Astrocyte (in vitro differentiated cells and primary cell): ENCODE measurements around the gene MCAT. TPM values are rescaled to one million over a fixed set of nuclear protein-coding genes. Genes with fewer than 3 reads are reported as not detected.

ENCODE experiments used
- DNase-seq: peaks from one replicate; pipeline ENCODE4 v3.0.0-alpha.2; 2010; ENCODE audit warnings: low read depth
- FAIRE-seq: peaks from 2 replicates; lab custom pipeline; 2011; peaks lifted over from hg19 to GRCh38; lab: Jason Lieb, UNC
- H2AFZ ChIP-seq: 2 replicates; pipeline ENCODE4 v1.6.0; 2012; ENCODE audit warnings: low read depth, low read length, inconsistent platforms
- H3K27ac ChIP-seq: 2 replicates; pipeline ENCODE4 v1.5.1; 2011; ENCODE audit warnings: low read depth, low read length, inconsistent platforms
- H3K27me3 ChIP-seq: 2 replicates; pipeline ENCODE4 v1.6.0; 2011; ENCODE audit warnings: low read length, inconsistent platforms; ENCODE audit not compliant: insufficient read depth
- H3K36me3 ChIP-seq: 2 replicates; pipeline ENCODE4 v1.5.1; 2011; ENCODE audit warnings: low read length, inconsistent platforms; ENCODE audit not compliant: insufficient read depth
- H3K4me1 ChIP-seq: 2 replicates; pipeline ENCODE4 v1.5.1; 2011; ENCODE audit warnings: low read length, inconsistent platforms; ENCODE audit not compliant: insufficient read depth
- H3K4me2 ChIP-seq: 2 replicates; pipeline ENCODE4 v1.6.0; 2012; ENCODE audit warnings: low read length, inconsistent platforms
- H3K4me3 ChIP-seq: 2 replicates; pipeline ENCODE4 v1.5.1; 2011; ENCODE audit warnings: low read depth, mild to moderate bottlenecking, low read length, inconsistent platforms; ENCODE audit not compliant: insufficient read depth
- H3K79me2 ChIP-seq: 2 replicates; pipeline ENCODE4 v1.6.0; 2012; ENCODE audit warnings: mild to moderate bottlenecking, low read length, inconsistent platforms; ENCODE audit not compliant: insufficient read depth
- H3K9ac ChIP-seq: 2 replicates; pipeline ENCODE4 v1.6.0; 2012; ENCODE audit warnings: mild to moderate bottlenecking, low read length, inconsistent platforms
- H3K9me3 ChIP-seq: 2 replicates; pipeline ENCODE4 v1.5.1; 2012; ENCODE audit warnings: low read depth, mild to moderate bottlenecking, low read length, inconsistent platforms; ENCODE audit not compliant: insufficient read depth
- H4K20me1 ChIP-seq: 2 replicates; pipeline ENCODE4 v1.6.0; 2012; ENCODE audit warnings: low read length, inconsistent platforms; ENCODE audit not compliant: insufficient read depth
- H3K27ac Mint-ChIP-seq: one replicate; pipeline ENCODE4 v1.8.0; 2021; ENCODE audit warnings: mild to moderate bottlenecking, mixed read lengths; ENCODE audit not compliant: unreplicated experiment
- H3K27me3 Mint-ChIP-seq: one replicate; pipeline ENCODE4 v1.8.0; 2021; ENCODE audit warnings: low read depth, mixed read lengths; ENCODE audit not compliant: unreplicated experiment
- H3K36me3 Mint-ChIP-seq: one replicate; pipeline ENCODE4 v1.8.0; 2021; ENCODE audit warnings: low read depth, mixed read lengths; ENCODE audit not compliant: unreplicated experiment
- H3K4me1 Mint-ChIP-seq: one replicate; pipeline ENCODE4 v1.8.0; 2021; ENCODE audit warnings: low read depth, mixed read lengths; ENCODE audit not compliant: unreplicated experiment
- H3K4me3 Mint-ChIP-seq: one replicate; pipeline ENCODE4 v1.8.0; 2021; ENCODE audit warnings: mild to moderate bottlenecking, moderate library complexity, mixed read lengths; ENCODE audit not compliant: unreplicated experiment
- H3K9me3 Mint-ChIP-seq: one replicate; pipeline ENCODE4 v1.8.0; 2021; ENCODE audit warnings: mild to moderate bottlenecking, mixed read lengths; ENCODE audit not compliant: unreplicated experiment
- CTCF ChIP-seq: IDR thresholded peaks from 2 replicates; pipeline ENCODE4 v1.5.1; 2011; ENCODE audit warnings: low read depth, mild to moderate bottlenecking, inconsistent platforms, low read length, moderate library complexity; ENCODE audit not compliant: insufficient read depth
- EZH2 ChIP-seq: IDR thresholded peaks from 2 replicates; pipeline ENCODE4 v1.6.1; 2012; ENCODE audit warnings: mild to moderate bottlenecking, low read length, inconsistent platforms; ENCODE audit not compliant: insufficient read depth
- total RNA-seq: library from RNA; stranded (reverse); gene quantifications from 2 replicates; pipeline ENCODE4 v1.2.1, GENCODE V29; 2021

MCAT gene
- total RNA-seq, 1 donor from 2014 or later: 15.1 TPM

GRCh38 chr22:43101306-43101705 is 41.9 kb downstream of the MCAT start:
- Histone ChIP-seq H3K4me1 (no peaks in the 10 kb centered on the region), H3K79me2 (no peaks in the 10 kb centered on the region), H3K9me3 (peaks cover 9% of the 10 kb centered on the region), H3K27ac (no peak overlapping the region), H3K27me3 (no peaks in the 10 kb centered on the region), H3K9ac (no peak overlapping the region), H3K36me3 (no peaks in the 10 kb centered on the region), H3K4me3 (no peak overlapping the region), H3K4me2 (no peak overlapping the region), H2AFZ (no peak overlapping the region), H4K20me1 (no peaks in the 10 kb centered on the region)
- H3K4me1 Mint-ChIP-seq: peaks cover 12% of the 10 kb centered on the region
- no peak overlapping the region for H3K27ac Mint-ChIP-seq
- TF ChIP-seq CTCF (no peak), EZH2 (no peak)
- DNase-seq (no peak), FAIRE-seq (no peak)
- H3K4me3 Mint-ChIP-seq: no peak overlapping the region
- H3K9me3 Mint-ChIP-seq: peaks cover 7% of the 10 kb centered on the region
- peaks cover 3% of the 10 kb centered on the region for H3K36me3 Mint-ChIP-seq
- peaks cover 3% of the 10 kb centered on the region for H3K27me3 Mint-ChIP-seq

DNA sequence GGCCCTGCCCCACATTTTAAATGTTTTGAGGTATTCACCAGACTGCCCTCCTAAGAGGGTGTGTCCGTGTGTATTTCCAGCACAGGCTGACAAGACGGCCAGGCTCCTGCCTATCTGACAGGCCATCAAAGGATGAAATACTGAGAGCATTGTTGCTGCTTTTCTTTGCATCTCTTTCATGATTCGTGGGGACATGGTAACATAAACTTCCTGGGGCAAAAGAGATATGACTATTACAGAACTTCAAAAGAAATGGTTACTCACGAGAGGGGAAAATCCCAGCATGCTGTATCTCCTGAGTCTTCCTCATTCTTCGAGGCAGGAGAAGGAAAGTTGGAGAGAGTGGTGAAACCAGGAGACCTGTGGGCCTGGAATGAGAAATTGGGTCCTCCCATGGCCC is 43.0 kb downstream of the MCAT start:
- Mint-ChIP-seq H3K4me3 (no peak overlapping the region), H3K9me3 (peaks cover 12% of the 10 kb centered on the region), H3K4me1 (peaks cover 12% of the 10 kb centered on the region), H3K27ac (no peak overlapping the region), H3K36me3 (peaks cover 4% of the 10 kb centered on the region), H3K27me3 (no peaks in the 10 kb centered on the region)
- Histone ChIP-seq H3K4me1 (no peaks in the 10 kb centered on the region), H4K20me1 (no peaks in the 10 kb centered on the region), H3K4me2 (no peak overlapping the region), H3K27ac (no peak overlapping the region), H3K36me3 (no peaks in the 10 kb centered on the region), H3K9me3 (peaks cover 12% of the 10 kb centered on the region), H3K27me3 (no peaks in the 10 kb centered on the region), H3K9ac (no peak overlapping the region), H3K4me3 (no peak overlapping the region), H3K79me2 (no peaks in the 10 kb centered on the region), H2AFZ (no peak overlapping the region)
- FAIRE-seq: no peak
- DNase-seq: no peak
- TF ChIP-seq CTCF: no peak
- TF ChIP-seq EZH2: no peak

DNA sequence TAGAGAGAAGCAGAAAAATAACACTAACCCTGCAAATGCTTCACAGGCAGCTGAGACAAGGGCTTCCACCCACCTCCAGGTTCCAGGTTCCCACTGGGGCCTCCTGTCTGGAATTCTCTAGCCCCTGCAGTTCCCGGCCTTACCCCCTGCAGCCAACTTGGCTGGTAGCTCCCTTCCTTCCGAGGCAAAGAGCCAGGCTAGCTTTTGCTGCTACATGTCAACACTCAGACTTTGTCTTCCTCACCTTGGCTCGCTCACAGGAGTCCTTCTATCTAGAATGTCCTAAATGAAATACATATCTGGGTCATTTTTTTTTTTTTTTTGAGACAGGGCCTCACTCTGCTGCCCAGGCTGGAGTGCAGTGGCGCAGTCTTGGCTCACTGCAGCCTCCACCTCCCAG is 44.1 kb downstream of the MCAT start:
- Histone ChIP-seq H3K4me2 (no peak overlapping the region), H4K20me1 (no peaks in the 10 kb centered on the region), H3K9me3 (peaks cover 12% of the 10 kb centered on the region), H3K4me1 (no peaks in the 10 kb centered on the region), H3K27me3 (no peaks in the 10 kb centered on the region), H3K9ac (no peak overlapping the region), H3K27ac (no peak overlapping the region), H3K79me2 (no peaks in the 10 kb centered on the region), H3K4me3 (no peak overlapping the region), H3K36me3 (no peaks in the 10 kb centered on the region), H2AFZ (no peak overlapping the region)
- no peak for FAIRE-seq
- no peak for TF ChIP-seq EZH2
- no peak for TF ChIP-seq CTCF
- Mint-ChIP-seq H3K9me3 (peaks cover 12% of the 10 kb centered on the region), H3K27me3 (no peaks in the 10 kb centered on the region), H3K4me3 (no peak overlapping the region), H3K36me3 (peaks cover 4% of the 10 kb centered on the region), H3K4me1 (peaks cover 9% of the 10 kb centered on the region), H3K27ac (no peak overlapping the region)
- no peak for DNase-seq
